ENCODE results near the gene GAS2L1.
A peak's percentile ranks its signal among the peaks of the same experiment; 100 is the strongest.
"Not testable (repeated sequence)": the region's sequence is repeated elsewhere in the genome, so short reads cannot be mapped to it uniquely, and the experiment has no call there.

Gene GAS2L1

DNA sequence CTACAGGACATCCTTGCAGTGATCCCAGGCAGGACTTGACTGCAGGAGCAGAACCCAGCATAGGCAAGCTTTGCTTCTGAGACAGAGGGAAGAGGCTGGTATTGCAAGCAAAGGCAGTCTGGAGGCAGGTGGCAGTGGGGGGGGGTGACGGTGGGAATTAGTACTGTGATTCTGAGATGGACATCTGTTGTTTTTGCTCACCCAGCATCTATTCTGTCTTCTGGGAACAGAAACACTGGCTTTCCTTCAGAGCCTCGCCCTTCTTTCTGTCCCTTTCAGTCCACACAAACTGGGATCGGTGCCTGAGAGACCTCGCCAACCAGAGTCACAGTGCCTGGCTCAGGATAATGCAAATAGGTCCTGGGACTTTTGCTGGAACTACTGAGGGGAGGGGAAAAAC is 40.2 kb downstream of the GAS2L1 start:
- Histone ChIP-seq H3K4me3 (no peak overlapping the region), H4K20me1 (peaks cover 24% of the 10 kb centered on the region; the same call in 1 of the 2 replicates), H3K27ac (no peak overlapping the region), H3K9ac (no peak overlapping the region), H3K4me1 (peaks cover 34% of the 10 kb centered on the region), H3K4me2 (no peak overlapping the region), H3K9me3 (no peaks in the 10 kb centered on the region), H3K36me3 (peaks cover 86% of the 10 kb centered on the region), H3K27me3 (no peaks in the 10 kb centered on the region)
- no peak for TF ChIP-seq Cebpa-rat (IDR thresholded peaks at IDR 0.05)

- no peak for TF ChIP-seq Cebpa-rat (IDR thresholded peaks at IDR 0.05)
- H4K20me1 ChIP-seq = peaks cover 22% of the 10 kb centered on the region
- peaks cover 95% of the 10 kb centered on the region for H3K36me3 ChIP-seq
- no peaks in the 10 kb centered on the region for H3K9me3 ChIP-seq
- no peak overlapping the region for H3K27ac ChIP-seq
- H3K4me2 ChIP-seq = no peak overlapping the region
- H3K4me1 ChIP-seq = peaks cover 33% of the 10 kb centered on the region
- no peak overlapping the region for H3K4me3 ChIP-seq
- H3K9ac ChIP-seq = no peak overlapping the region
- no peaks in the 10 kb centered on the region for H3K27me3 ChIP-seq
Measured at GRCh38 chr22:29348041-29348440, 41.6 kb downstream of the GAS2L1 start.

DNA sequence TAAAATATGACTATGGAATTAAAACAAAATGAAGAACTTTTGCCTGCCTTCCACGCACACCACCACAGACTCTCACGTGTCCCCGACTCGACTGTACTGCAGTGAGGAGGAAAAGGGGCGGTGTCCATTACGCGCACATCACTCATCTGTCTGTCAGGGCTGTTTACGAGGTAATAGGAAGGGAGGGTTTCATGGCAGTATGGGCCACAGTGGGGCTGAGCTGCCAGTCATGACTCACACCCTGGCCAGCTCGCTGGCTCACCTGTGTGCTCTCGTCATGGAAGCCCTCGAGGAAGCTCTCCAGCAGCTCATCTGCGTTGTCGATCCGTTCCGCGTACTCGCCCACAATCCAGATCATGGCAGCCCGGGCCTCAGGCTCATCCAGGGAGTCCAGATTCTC is 42.5 kb downstream of the GAS2L1 start:
- no peak for TF ChIP-seq Cebpa-rat (IDR thresholded peaks at IDR 0.05)
- Histone ChIP-seq H3K9me3 (no peaks in the 10 kb centered on the region), H3K27me3 (no peaks in the 10 kb centered on the region), H4K20me1 (peaks cover 25% of the 10 kb centered on the region), H3K9ac (no peak overlapping the region), H3K4me1 (peaks cover 33% of the 10 kb centered on the region), H3K4me3 (no peak overlapping the region), H3K4me2 (no peak overlapping the region), H3K36me3 (peaks cover 92% of the 10 kb centered on the region), H3K27ac (no peak overlapping the region)

- Histone ChIP-seq H4K20me1 (peaks cover 46% of the 10 kb centered on the region), H3K9ac (no peak overlapping the region), H3K4me2 (no peak overlapping the region), H3K9me3 (no peaks in the 10 kb centered on the region), H3K27ac (no peak overlapping the region), H3K4me1 (peaks cover 40% of the 10 kb centered on the region), H3K36me3 (peaks cover 88% of the 10 kb centered on the region), H3K27me3 (no peaks in the 10 kb centered on the region), H3K4me3 (no peak overlapping the region)
- TF ChIP-seq Cebpa-rat (IDR thresholded peaks at IDR 0.05) = no peak
Measured at GRCh38 chr22:29351042-29351441, 44.6 kb downstream of the GAS2L1 start.

- H3K36me3 ChIP-seq = peaks cover 88% of the 10 kb centered on the region
- TF ChIP-seq Cebpa-rat (IDR thresholded peaks at IDR 0.05) = no peak
- H3K9me3 ChIP-seq = no peaks in the 10 kb centered on the region
Measured at GRCh38 chr22:29351891-29352290, 45.4 kb downstream of the GAS2L1 start.

GRCh38 chr22:29352778-29353177 is 46.3 kb downstream of the GAS2L1 start:
- Histone ChIP-seq H3K36me3 (peaks cover 88% of the 10 kb centered on the region), H3K4me3 (no peak overlapping the region), H3K4me2 (peak overlapping the region; percentile 87), H3K27ac (peak overlapping the region; percentile 3; the same call in 1 of the 2 replicates), H3K9ac (peak overlapping the region; percentile 22; the same call in 1 of the 2 replicates), H4K20me1 (peaks cover 56% of the 10 kb centered on the region), H3K9me3 (no peaks in the 10 kb centered on the region), H3K4me1 (peaks cover 40% of the 10 kb centered on the region), H3K27me3 (no peaks in the 10 kb centered on the region)
- TF ChIP-seq Cebpa-rat (IDR thresholded peaks at IDR 0.05) = no peak

More at GRCh38 chr22:29351891-29352290, 45.4 kb downstream of the GAS2L1 start:
- H3K27ac ChIP-seq = no peak overlapping the region
- peaks cover 40% of the 10 kb centered on the region for H3K4me1 ChIP-seq
- H3K4me3 ChIP-seq = no peak overlapping the region
- no peaks in the 10 kb centered on the region for H3K27me3 ChIP-seq
- peaks cover 55% of the 10 kb centered on the region for H4K20me1 ChIP-seq
- H3K9ac ChIP-seq = no peak overlapping the region
- 0 out of 2 replicates have a peak overlapping the region, but pooled peaks have one; percentile 87 for H3K4me2 ChIP-seq

DNA sequence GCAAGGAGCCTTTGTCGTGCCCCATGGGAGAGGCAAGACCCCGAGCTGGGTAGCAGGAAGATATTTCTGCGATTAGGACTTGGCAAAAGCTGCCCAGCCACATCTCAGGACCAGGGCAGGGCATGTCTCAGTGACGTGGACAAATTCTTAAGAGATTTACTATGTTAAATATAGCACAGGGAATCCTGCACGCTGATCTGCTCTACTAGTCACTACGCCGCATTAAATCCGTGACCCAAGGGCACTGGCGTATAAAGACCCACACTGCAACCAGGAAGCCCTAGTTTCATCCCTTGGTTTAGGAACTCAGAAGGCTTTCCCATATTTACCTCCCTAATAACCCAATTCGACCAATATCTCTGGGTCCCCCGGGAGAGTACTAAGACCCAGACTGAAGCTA is 46.8 kb downstream of the GAS2L1 start:
- peaks cover 88% of the 10 kb centered on the region for H3K36me3 ChIP-seq

DNA sequence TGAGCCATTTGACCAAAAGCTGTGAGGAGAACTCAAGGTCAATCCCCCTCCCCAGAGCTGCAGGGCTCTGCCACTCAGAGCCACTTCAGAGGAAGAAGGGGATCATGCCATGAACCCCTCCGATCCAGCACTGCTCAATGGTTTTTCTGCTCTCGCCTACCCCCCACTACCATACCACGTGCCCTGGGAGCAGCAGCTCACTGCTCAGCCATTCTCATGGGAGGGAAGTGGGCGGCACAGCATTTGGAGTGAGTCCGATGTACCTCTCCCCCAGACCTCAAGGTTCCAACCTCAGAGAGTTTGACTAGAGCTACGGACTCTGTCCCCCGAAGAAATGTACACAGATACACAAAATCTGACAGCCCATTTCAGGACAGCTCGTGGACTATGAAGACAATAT is 47.4 kb downstream of the GAS2L1 start:
- Histone ChIP-seq H3K9me3 (no peaks in the 10 kb centered on the region), H3K27ac (no peak overlapping the region), H3K4me1 (peaks cover 40% of the 10 kb centered on the region), H3K36me3 (peaks cover 88% of the 10 kb centered on the region), H4K20me1 (peaks cover 63% of the 10 kb centered on the region), H3K9ac (peak overlapping the region; percentile 11; the same call in 1 of the 2 replicates), H3K4me2 (peak overlapping the region; percentile 87), H3K27me3 (no peaks in the 10 kb centered on the region), H3K4me3 (0 out of 2 replicates have a peak overlapping the region, but pooled peaks have one; percentile 12)
- TF ChIP-seq Cebpa-rat (IDR thresholded peaks at IDR 0.05) = no peak

More for the DNA sequence above, 46.8 kb downstream of the GAS2L1 start:
- Histone ChIP-seq H3K9me3 (no peaks in the 10 kb centered on the region), H3K9ac (peak overlapping the region; percentile 22; the same call in 1 of the 2 replicates), H3K4me1 (peaks cover 40% of the 10 kb centered on the region), H3K4me3 (0 out of 2 replicates have a peak overlapping the region, but pooled peaks have one; percentile 12), H3K27me3 (no peaks in the 10 kb centered on the region), H4K20me1 (peaks cover 58% of the 10 kb centered on the region), H3K4me2 (peak overlapping the region; percentile 87), H3K27ac (peak overlapping the region; percentile 3; the same call in 1 of the 2 replicates)
- no peak for TF ChIP-seq Cebpa-rat (IDR thresholded peaks at IDR 0.05)

DNA sequence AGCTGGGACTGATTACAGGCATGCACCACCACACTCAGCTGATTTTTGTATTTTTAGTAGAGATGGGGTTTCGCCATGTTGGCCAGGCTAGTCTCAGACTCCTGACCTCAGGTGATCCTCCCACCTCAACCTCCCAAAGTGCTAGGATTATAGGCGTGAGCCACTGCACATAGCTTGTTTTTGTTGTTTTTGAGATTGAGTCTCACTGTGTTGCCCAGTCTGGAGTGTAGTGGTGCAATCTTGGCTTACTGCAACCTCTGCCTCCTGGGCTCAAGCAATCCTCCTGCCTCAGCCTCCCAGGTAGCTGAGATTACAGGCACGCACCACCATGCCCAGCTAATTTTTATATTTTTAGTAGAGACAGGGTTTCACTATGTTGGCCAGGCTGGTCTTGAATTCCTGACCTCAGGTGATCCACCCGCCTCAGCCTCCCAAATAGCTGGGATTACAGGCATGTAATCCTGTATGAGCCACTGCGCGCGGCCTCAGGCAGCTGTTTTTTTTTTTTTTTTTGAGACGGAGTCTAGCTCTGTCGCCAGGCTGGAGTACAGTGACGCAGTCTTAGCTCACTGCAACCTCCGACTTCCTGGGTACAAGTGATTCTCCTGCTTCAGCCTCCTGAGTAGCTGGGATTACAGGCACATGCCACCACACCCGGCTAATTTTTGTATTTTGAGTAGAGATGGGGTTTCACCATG is 50.9 kb downstream of the GAS2L1 start:
- Histone ChIP-seq H3K36me3 (peaks cover 71% of the 10 kb centered on the region), H3K4me1 (peaks cover 41% of the 10 kb centered on the region), H4K20me1 (peaks cover 76% of the 10 kb centered on the region)
- not testable (repeated sequence) for H3K4me3 ChIP-seq, H3K4me2 ChIP-seq, H3K27ac ChIP-seq, H3K27me3 ChIP-seq, H3K9me3 ChIP-seq, H3K9ac ChIP-seq

DNA sequence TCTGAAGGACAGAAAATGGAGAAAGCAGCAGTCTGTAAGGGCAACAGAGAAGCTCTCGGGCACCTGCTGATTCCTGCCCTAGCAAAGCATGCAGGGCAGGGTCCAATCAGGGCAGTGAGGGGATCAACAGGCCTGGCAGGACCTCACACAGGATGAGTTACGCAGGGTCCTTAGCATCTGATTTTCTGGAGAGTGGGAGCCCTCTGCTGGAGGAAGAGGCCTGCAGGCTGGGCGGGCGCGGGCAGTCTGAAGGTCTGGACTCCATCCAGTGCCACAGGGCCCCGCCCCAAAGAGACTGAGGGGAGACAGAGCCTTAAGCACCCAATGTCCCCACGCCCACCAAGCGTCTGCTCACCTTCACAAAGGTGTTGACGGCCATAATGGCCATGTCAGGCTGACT is 53.0 kb downstream of the GAS2L1 start:
- H3K4me1 ChIP-seq = peaks cover 35% of the 10 kb centered on the region
- peaks cover 72% of the 10 kb centered on the region for H4K20me1 ChIP-seq
- H3K36me3 ChIP-seq = peaks cover 63% of the 10 kb centered on the region
- no peak for TF ChIP-seq Cebpa-rat (IDR thresholded peaks at IDR 0.05)
- no peak overlapping the region for H3K4me3 ChIP-seq
- H3K27ac ChIP-seq = no peak overlapping the region
- no peak overlapping the region for H3K9ac ChIP-seq
- no peak overlapping the region for H3K4me2 ChIP-seq
- no peaks in the 10 kb centered on the region for H3K27me3 ChIP-seq
- no peaks in the 10 kb centered on the region for H3K9me3 ChIP-seq

All from BLaER1 (cell line).